Activated CD4-positive, alpha-beta T cell treated with anti-CD3 and anti-CD28 coated beads, Interleukin-2, amount 50 U/mL, for 1 hour (primary cell): ENCODE results near the gene SLC24A3.

Source experiments
- DNase-seq: peaks from one replicate; pipeline ENCODE4 v3.0.0-alpha.2; 2020

The SLC24A3 gene

DNA sequence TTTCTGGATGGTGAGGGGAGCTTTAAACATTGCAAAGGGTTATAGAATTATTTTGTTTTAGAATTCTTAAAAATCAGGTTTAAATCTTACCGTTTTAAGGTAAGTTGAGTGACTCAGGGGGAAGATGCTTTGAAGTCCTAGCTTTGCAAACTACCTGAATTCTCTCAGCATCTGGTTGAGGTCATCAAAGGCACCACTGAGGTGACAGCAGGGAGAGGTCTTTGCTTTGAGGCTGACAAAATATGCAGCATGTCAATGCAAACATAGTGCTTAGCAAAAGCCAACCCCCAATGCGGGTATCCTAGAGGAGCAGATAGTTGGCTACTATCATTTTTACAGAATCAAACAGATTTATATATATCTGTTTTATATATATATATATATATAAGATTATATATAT is 219.5 kb downstream of the SLC24A3 start:
- no peak for DNase-seq

DNA sequence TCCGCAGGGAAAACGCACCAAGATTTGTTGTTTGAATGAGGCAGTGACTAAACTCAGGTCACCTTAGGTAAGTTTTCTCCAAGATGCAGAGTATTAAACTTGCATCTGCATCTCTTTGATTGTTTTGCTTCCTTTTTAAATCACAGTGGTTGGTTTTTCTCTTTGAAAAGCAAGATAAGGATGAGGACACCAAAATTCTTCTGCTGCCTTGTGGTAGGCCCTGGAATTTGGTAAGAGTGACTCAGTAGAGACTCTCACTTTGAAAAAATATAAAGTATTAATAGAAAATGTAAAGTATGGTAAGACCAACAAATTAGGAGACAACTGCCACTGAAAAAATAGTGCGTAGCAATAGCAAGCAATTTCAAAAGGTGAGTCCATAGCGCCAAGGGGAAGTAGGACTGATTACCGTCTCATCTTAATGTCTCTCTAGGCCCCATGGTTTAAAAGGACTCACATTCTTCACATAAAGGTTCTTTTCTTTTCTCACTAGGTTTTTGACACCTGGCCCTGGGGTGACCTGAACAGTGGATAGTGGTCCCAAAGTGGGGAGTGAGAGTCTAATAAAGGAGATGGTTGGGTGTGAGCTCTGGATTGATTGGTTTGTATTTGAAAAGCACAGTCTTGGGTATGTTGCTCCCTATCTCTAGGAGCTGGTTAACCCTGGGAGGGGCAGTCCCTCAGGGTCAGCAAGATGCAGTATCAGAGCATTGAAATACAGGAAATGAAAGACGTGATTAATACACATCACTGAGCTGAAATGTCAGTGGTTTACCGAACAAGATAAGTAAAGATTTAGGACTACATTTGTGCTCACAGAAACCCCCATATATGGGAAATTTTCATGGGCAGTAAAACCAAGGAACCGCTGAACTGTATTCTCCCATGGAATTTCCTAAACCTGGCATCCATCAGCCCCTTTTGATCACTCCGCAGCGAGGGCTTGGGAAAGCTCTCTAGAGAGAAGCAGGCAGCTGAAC is 221.2 kb downstream of the SLC24A3 start:
- no peak for DNase-seq

DNA sequence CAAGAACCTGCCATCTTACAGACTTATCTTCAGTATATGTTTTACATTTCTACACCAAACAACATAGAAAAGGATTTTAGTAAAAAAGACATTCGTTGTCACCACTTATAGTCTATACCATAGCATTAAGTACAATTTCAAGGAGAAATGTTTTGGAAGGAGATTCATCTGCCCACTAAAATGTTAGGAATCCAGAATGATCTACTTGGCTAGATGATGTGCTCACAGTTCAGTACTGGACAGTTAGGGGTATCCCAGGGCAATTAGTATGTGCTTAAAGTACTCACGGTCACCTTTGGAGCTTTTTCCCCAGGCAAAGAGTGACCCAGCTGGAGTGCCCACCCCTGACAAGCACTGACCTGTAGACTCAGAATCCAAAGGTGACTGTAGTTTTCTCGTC is 222.9 kb downstream of the SLC24A3 start:
- no peak for DNase-seq

DNA sequence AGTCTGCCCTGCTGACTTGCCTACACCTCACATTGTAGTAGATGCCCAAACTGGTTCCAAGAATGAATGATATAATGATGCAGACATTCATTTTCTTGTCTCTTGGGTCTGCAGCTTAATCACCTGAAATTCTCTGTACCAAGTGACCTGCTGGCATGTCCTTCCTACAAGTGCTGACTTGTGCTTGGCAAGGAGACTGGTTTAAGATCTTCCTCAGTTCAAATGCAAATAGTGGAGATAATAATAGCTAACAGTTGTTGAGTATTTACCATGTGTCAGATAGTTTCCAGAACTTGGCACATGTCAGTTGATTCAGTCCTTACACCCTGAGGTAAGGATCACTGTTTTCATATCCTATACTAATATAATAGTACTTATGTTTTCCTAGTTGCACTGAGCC is 223.4 kb downstream of the SLC24A3 start:
- no peak for DNase-seq

DNA sequence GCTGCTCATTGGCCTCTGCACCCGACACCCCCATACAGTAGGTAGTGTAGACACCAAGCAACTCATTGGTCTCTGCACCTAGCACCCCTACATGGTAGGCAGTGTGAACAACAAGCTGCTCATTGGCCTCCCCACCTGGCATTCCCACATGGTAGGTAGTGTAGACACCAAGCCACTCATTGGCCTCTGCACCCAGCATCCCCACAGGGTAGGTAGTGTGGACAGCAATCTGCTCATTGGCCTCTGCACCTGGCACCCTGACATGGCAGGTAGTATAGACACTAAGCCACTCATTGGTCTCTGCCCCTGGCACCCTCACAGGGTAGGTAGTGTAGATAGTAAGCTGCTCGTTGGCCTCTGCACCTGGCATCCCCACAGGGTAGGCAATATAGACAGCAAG is 226.0 kb downstream of the SLC24A3 start:
- no peak for DNase-seq

DNA sequence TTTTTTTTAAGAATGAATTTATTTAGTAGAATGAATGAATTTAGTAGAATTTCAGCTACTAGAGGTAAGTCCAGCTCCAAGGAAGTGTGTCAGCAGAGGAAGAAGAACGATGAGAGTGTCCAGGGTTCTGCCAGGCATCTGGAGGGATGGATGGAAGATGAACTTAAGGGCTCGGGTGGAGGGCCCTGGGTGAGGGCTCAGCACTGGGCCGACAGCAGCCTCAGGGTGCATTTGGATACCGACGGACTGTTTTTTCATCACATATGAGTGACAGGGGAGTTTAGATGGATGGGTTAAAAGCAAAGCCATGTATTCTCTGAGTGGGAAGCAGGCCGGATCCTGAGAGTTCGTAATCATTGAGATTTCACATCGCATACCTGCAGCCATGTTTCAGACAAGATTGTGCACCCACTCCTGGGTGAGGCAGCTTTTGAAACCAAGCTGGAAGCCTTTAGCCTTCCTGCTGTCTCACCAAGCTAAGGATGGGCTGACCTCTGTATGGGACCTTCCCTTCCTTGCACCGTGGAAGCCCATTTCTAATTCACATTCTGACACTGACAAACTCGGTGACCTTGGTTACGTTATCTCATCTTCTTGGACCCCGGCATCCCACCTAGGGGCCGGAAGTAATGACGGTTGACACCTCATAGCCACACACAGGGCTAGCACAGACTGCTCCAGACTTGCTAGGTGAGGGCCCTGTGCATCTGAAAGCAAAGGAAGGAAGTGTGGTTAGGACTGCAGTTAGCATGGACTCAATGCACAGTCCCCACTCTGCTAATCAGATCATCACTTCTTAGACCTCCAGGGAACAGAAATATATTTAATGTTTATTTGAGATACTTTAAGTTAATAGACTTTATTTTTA is 228.5 kb downstream of the SLC24A3 start:
- DNase-seq: no peak

DNA sequence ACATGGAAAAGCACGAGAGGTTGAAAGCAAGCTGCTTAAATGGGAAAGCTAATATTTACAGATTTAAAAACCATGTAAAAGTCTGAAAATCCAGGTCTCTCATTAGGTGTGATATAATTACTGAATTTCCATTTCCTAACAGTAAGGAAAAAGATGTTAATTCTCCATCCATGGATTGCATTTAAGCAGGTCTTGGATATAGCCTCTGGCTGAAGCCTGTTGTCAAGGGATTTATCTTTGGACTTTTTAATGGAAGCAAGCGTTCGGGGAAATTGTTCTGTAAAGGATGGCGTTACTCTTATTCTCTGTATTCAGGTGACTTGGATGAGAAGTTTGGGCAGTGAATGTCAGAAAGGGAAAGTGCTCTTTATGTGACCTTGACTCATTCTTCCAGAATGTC is 233.8 kb downstream of the SLC24A3 start:
- no peak for DNase-seq

DNA sequence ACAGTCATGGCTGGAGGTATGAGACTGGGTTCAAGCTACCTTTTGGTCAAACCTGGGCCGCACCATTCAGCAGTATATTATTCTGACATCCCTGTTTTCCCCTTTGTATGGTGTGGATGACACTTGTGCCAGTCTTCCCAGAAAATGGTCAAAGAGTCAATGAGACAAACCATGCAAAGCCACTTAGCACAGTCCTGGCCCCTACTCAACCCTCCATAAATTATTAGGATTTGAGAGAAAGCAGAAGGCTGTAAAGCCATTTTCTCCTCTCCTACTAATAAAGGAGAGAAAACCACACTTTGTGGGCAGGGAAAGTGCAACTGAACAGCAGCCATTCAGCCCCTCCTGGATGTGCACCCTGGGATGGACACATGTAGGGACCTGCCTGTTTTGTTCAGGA is 236.2 kb downstream of the SLC24A3 start:
- DNase-seq: no peak

DNA sequence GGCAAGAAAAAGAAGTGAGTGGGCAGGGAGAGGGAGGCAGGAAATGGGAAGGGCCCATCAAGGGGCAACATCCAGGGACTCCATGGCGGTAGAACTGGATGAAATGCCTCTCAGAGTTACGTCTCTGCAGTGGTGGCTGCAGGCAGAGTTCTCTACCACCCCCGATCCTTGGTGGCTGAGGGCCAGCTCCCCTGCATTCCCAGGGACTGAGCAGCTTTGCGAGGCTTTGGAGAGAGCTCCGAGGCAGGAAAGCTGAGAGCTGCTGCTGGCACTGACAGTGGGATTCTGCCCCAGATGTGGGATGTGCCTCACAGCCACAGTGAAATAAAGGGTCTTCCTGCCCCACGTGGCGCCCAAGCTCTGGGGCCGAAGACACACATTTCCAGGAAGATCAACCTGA is 236.6 kb downstream of the SLC24A3 start:
- DNase-seq: no peak

DNA sequence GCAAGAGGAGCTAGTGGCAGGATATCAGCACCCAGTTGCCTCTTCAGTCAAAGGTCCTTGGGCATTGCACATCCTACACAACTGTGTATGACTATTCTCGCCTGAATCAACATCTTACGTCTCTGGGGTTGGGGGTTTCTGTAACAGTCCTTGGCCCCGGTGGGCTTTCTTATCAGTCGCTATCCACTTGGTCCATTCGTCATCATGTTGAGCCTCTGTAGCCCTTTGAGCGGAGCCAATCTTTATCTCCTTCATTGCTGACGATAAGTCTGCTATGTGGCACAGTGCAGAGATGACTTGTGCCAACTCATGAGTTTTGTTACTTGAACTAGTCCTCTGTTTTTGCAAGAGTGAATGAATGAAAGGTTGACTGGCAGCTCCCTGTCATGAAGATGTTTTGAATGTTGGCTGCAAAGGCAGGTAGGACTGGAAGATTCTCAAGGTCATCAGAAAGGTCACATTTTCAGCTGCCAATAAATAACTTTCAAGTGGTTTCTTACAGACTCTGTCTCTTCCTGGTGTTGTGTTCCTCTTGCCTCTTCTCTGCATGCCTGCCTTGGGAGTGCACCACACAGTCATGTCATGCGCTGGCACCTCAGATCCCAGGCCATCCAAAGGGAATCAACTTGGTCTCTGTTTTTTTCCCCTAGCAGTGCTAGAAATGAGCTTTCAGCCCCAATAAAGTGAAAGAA is 238.9 kb downstream of the SLC24A3 start:
- no peak for DNase-seq

DNA sequence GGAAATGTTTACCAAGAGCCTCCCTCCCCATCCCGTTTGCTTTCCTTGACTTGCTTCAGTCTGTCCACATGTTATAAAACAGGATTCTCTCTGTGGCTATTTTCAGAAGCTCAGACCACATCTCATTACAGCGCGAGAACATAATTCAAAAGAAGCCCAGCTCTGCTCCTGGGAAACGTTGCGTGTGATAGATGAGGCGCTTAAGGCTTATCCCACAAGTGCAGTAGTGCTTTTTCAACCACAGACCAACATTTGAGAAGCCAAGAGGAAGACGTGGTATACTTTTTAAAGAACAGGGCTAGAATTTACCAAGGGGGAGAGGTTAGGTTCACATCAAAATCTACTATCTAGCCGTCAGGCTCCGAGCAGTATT is 239.5 kb downstream of the SLC24A3 start:
- no peak for DNase-seq

DNA sequence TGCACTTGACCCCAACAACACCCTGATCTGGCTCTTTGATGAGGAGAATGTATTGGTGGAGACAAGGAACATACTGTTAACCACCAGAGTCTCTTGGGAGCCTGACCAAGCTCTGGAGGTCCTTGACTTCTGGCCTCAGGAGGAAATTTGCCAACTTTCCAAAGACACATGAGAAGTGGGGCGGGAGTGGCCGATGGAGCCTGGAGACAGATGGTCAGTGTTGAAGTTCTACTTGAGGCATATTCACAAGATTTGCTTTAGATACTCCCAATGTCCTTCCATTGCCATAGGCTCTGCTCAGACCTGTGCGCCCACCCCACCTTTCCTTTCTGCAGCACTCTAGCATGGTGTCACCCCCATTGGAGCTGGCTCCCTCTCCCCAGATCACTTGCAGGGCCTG is 241.0 kb downstream of the SLC24A3 start:
- DNase-seq: no peak

DNA sequence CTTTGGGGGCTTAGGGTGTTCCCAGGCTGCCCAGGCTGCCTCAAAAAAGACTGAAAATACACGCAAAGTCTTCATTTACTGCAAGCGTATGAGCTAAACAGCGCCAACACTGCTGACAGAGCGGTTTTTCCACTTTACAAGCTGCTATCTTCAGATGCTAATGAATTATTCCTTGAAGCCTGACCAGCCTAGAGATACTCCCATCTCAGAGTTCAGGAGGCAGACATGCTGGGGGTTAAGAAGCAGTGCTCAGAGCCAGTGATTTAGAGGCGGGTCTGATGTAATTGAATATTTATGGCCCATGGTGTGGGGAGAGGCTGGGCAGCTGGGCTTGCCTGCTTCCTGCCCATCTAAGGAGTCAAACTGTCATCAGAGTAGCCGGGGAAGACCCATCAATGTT is 241.4 kb downstream of the SLC24A3 start:
- DNase-seq: no peak

DNA sequence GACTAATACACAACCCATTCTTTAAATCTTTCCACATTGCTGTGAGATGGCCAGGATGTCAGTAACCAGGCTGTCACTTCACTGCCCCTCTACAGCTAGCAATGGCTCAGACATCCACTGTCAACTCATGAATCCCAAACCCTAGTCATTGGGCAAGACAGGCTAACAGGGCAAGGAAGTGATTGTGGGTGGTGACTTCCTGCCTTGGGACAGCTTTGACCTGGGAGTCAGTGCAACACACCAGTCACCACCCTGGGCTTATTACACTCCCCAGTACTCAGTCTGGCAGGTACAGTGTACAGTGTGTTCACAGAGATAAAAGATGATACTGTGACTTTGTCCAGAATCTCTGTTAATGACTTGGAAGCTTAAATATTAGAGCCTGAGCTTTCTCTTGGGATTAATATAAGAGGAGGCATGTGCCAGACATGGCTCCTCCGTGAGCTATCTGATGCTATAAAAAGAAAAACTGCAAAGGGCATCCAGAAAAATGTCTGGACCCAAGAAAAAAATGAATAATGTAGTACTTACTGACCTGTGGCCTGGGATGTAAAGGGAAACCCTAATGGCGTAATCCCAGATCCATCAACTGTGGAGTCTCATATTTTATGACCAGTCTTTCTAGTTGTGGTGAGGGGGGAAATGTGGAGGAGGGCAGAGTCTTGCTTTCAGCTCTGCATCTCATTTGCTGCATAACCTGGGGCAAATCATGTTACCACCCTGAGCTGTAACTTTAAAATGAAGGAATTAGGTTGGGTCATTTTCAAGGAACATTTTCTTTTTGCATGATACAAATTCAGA is 244.4 kb downstream of the SLC24A3 start:
- no peak for DNase-seq

DNA sequence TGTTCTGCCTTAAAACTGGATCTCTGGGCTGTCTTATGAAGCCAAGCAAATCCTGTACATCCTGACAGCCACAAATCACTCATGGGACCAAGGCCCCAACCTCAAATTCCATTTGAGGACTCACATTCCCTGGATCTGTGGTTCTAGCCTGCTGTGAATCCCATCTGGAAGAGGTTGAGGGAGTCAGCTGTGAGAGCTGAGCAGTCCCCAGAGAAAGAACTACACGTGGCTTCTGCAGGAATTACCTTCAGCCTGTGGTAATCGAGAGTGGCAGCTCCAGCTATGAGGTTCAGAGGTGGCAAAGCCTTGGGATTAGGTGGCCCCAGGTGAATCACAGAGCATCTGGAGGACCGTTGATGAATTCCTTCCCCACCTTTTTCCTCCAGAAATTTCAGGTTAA is 245.2 kb downstream of the SLC24A3 start:
- no peak for DNase-seq

DNA sequence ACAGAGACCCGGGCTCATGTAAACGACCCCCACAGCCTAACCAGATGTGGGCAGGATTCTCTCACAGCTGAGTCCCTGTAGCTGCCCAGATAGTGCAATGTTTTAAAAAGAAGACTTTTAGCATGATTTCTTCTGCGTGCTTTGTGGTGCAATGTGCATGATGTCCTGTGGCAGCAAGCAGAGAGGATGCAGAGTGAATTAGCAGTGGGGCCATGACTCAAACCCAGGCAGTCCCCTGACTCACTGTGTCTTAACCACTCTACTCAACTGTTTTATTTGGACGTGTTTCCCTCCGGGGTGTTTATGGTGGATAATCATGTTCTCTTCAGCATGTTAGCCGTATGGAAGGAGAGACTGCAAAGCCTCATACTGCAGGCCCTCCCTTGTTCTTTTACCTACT is 247.9 kb downstream of the SLC24A3 start:
- DNase-seq: no peak

DNA sequence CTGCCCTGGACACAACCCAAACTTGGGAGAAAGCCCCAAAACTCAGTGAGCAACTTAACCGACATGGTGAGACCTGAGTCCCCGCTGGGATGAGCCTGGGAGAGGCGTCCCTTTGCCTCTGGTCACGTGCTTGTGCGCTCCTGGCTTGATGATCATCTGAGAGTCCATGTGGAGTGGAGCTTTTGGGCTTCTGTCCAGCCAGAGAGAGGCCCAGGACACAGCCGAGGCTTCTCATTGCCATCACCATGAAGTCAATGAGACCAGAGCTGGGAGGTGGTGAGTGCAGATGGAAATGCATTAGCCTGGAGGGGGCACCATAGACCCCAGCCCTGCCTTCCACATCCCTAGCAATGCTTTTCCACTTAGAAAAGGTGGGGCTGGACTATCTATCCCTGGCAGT is 250.0 kb downstream of the SLC24A3 start:
- no peak for DNase-seq

DNA sequence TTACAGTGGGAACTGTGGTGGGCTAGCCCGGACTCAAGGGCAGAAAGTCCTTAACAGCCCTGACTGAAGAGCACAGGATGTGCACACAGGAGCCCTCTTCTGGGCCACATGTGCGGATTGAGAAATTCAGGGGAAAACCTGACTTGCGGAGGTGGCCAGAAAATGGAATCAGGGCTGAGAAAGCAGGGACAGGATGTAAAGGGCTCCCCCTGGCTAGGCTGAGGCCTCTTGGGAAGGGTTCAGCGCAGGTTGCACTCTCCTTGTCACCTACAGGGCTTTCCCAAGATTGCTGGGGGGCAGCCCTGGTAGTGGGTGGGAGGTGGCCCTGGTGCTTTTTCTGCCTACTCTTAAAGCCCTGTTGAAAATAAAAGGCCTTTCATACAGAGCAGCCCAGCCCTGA is 251.2 kb downstream of the SLC24A3 start:
- DNase-seq: no peak

DNA sequence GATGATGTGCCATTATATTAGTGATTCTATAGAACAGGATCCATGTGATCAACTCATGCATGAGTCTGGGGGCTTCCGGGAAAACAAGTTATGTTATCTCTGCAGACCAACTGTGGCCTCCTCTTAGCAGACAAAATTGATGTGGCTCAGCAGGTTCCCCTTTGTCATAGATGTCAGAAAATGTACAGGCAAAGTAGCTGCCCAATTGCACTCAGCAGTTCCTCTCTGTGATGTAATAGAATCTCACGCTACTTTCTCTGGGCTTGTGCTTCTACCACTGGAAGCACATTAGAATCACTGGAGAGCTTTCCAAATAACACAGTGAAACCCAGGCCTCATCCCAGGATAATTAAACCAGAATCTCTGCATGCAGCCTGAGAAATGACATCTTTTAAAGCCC is 253.1 kb downstream of the SLC24A3 start:
- DNase-seq: no peak

DNA sequence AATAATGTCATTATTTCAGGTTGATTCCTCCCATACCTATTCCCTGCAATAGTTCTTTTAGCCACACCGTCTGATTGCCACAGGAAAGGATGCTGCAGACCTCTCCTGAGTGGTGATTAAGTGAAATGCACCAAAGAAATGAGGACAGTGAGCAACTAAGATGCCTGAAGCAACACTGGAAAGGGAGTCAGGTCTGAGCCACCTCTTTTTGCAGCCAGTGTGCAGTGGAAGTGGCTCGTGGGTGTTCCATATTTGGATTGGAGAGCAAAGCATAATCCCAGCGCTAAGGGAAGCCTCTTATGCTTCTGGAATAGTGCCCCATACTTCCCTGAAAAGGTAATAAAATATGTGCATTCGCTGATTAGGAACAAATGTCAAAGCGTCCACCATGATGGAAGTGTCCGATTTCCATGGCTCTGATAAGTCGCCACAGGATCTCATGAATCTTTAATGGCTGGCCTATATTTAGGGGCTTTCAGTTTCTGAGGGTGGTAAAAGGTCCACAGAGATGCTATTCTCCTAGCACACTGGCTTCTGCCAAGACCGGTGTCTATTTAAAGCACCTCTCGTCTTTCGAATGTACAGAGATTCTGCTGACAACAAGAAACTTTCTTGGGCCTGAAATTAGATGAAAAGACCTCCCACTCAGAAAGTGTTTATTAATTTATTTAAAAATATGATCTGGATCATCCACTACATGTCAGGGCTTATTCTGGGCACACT is 253.9 kb downstream of the SLC24A3 start:
- no peak for DNase-seq

DNA sequence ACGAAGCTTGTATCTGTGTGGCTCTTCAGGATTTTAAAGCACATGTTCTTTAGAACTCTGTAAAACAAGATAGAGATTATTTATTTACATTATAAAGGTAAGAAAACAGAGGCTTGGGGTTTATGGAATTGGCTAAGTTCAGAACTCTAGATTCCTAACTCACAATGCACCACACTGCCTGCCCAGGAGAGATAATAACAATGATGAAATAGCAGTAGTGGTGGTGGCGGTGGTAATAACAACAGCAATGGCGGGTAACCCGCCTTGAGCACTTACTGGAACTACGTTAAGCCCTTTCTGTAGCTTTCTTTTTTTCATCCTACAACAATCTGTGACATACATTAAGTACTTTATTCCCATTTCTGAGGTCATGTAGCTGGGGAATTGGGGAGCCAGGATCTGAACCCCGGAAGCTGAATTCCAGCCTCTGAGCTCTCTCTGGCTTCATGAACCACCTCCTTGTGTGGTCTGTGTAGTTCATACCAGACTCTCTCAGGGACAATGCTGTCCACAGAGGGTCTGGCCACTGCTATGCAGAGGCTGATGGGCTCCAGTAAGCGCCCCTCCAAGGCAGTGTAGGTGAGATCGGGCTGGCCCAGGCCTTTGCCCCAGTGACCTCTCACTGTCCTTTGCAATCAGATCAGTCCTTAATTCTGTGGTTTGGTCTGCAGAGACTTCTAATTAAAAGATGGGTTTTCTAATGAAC is 260.9 kb downstream of the SLC24A3 start:
- DNase-seq: no peak
